Cerebellar nuclear complex (tissue), 1 donor: ENCODE results near the gene SGK2.

Experiments
- DNase-seq, 2 experiments: peaks; one replicate each; lab custom pipeline; 2025; lab: John Stamatoyannopoulos, UW

SGK2 gene

DNA sequence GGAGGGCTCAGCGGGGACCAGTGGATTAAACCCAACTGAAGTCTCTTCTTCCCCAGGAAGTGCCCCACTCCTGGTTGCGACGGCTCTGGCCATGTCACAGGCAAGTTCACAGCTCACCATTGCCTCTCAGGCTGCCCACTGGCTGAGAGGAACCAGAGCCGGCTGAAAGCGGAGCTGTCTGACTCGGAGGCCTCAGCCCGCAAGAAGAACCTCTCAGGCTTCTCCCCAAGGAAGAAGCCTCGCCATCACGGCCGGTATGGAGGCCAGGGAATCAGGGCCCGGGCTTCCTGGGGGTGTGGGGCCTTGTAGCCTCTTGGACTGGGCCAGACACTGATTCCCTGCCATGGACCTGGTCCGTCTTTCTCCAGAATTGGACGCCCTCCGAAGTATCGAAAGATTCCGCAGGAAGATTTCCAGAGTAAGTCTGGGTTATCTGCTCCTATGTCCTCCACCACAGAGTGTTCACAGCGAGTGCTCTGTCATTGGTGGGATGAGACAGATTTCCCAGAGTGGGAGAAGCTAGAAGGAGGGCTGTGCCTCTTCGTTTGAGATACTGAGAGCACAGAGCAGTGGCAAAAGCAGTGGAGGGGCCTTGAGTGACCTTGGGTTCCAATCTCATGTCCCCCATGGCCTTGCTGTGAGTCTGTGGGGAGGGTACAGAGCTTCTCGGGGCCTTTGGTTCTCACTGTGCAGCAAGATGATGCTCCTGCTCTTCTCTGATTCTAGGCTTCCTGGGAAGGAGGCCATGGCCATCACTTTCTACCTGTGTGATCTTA is 22.6 kb upstream of the SGK2 start:
- no peak for DNase-seq

DNA sequence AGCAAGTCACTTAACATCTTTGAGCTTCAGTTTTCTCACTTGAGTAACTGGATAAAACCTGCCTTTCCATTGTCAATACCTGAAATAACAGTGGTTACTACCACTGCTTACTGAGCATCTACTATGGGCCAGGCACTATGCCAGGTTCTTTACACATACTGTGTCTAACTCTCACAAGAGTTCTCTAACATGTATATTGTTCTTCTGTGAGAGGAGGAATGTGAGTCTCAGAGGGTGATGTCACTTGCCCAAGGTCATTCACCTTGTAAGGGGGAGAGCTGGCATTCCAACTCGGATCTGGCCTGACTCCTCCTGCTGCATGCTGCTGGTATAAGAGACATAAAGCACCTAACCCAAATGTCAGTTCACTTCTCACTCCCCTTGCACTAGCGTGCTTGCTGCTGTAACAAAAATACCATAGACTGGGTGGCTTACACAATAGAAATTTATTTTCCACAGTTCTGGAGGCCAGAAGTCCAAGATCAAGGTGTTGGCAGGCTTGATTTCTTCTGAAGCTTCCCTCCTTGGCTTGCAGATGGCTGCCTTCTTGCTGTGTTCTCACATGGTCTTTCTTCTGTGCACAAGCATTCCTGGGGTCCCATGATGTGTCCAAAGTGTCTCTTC is 21.9 kb upstream of the SGK2 start:
- no peak for DNase-seq

DNA sequence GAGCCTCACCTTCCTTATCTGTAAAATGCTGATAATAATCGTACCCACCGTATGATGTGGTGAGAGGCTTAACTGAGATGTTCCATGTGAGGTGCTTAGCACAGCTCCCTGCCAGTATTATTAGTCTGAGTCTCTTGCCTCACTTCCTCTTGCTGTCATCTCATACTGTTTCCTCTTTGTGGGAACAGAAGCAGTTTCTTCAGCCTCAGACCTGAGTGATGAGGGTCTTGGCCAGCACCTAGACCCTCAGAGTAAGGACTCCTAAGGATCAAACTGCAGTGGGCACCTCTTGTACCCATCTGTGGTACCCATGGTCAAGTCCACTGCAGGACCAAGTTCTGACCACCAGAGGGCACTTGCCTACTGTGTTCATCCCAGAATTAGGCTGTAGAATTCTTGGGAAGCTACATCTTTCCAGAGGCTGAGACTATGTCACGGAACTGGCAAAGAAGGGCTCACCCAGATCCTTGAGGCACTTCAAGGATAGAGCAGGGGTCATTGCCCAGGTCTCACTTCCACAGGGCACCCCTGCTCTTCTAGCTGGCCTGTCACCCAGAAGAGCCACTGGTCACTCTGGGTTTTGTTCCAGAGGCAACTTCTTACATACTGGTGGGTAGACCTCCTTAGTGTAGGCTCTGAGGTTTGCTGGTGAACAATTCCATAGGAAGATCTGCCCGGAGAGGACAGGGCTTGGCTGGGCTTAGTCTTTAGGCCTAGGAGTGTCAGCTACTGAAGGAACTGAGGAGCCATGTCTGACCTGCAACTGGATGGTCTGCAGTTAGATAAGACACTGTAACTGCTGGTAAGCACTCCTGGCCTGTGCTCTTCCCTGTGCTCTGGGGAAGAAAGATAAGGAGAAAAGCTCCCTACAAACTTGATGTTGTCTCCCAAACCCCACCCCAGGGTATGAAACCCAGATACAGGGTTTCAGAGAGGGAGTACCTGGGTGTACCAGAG is 20.6 kb upstream of the SGK2 start:
- peak; percentile 7 to 19 for DNase-seq

DNA sequence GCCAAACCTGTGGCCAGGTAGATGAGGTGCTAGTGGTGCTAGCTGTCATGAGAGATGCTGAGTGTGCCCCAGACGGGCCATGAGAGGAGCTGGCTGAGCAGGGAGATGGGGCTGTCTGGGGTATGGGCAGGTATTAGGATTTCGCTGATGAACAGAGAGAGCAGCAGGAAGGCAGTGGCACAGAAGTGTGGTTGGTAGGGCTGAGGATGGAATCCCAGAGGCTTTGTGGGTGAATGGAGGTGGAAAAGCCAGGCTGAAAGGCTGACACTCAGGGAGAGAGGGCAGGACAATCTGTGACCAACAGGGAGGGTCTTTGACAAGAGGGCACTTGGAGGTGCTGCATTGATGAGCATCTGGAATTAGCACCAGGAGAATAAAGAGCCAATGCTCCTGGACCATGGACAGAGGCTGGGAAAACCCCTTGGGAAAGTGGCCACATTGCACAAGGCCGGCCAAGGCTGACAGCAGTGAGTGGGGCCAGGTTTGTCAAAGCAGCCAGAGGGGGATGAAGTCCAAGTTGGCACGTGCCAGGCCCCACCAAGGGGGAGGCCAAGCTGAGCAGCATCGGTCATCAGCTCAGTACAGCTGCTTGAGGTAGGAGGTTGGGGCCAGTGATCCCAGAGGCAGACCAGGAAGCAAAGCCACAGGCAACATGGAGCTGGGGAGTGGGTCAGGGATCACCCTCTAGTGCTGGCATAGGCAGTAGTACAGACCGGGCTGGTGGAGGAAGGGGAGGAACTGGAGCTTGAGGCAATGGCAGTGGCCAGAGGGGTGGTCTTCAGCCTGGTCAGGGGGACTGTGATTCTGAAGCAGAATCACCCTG is 19.7 kb upstream of the SGK2 start:
- no peak for DNase-seq

DNA sequence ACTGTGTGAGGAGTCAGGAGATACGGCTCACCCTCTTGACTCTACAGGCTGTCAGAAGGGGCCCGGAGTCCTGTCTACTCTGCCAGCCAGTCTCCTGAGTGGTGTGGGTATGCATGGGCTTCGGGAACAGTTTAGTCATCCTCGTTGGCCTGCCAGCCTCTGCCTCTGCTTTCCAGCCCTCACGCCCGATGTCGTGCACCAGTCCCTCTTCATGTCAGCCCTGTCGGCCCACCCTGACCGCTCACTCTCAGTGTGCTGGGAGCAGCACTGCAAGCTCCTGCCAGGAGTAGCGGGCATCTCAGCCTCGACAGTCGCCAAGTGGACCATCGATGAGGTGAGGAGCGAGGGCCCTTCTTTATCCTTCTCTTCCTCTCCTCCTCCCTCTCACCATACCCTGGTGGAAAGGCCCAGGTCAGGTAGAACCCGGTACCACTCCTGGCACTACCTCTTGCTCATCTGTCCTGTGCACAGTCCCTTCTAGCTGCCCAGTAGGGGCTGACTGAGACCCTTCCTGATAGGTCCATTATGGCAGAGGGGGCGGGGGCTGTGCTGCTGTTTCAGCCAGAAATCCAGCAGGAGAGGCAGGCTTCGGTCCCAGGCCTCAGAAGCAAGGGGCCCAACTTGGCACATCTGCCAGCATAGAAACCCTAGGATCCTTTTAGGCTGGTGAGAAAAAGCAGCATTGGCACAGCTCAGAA is 18.7 kb upstream of the SGK2 start:
- no peak for DNase-seq

DNA sequence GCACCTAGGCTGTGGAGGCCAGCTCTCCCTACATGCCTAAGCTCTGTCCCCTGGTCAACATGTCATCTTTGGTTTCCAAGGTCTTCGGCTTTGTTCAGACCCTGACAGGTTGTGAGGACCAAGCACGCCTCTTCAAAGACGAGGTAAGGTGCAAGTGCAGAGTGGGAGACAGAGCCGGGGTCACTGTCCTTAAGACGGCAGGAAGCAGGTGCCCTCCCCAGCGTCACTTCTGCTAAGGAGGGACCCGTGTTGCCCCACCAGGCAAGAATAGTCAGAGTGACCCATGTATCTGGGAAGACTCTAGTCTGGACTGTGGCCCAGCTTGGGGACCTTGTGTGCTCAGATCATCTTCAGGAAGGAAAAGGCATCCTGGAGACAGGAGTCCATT is 18.2 kb upstream of the SGK2 start:
- DNase-seq = no peak

DNA sequence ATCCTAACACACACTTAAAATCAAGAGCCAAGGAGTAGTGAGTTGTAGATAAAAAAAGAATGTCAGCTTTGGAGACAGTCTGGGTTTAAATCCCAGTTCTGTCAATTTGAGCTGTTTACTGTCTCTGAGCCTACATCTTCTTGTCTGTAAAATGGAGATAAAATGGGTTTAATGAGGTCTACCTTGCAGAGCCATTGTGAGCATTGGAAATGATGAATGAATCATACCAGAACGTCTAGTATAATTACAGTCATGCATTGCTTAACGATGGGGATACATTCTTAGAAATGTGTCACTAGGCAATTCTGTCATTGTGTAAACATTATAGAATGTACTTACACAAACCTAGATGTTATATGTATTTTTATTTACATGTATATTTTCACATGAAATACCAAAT is 17.6 kb upstream of the SGK2 start:
- DNase-seq = no peak

DNA sequence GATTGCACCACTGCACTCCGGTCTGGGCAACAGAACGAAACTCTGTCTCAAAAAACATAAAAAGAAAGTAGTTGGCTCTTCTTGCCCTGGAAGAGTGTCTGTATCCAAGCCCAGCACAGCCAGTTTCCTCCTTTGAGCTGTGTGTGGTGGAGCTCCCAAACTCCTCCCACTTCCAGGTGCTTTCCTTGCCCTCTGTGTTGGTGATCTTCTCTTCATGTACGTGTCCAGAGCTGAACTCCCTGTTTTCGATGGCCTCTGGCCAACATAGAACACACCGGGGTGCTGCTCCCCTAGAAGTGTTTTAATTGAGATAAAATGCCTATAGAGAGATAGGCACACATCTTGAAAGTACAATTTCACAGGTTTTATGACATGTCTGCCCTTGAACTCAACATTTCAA is 16.7 kb upstream of the SGK2 start:
- DNase-seq = no peak

DNA sequence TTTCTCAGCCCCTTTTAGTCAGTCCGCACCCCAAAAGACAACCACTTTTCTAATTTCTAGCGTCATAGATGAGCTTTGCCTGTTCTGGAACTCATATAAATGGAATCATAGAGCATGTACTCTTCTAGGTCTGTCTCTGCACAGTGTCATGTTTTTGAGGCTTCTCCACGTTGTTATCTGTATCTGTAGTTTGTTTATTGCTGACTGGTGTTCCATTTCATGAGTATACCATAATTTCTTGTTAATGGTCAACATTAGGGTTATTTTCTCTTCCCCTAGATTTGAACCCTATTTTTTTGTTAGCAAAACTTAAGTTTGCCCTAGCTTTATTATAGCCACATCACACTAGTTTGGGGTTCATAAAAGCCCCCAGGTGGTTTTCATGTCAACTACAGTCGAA is 16.2 kb upstream of the SGK2 start:
- no peak for DNase-seq

DNA sequence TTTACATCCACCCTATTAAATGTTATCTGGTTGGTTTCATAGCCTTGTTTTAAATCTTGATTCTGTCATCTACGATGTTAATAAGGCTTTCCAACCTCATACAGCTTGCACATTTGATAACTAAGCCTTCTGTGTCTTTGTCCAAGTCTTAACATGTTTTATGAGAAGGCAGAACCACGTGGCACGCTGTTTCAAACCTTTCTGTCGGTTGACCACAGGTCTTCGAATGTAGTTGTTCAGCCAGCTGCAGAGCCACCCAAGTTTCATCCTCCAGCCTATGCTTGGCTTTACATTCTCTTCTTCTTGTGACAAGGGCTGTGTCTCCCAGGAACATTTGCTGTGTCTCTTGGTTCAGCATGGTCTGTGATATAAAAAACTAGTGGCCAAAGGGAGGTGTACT is 15.7 kb upstream of the SGK2 start:
- no peak for DNase-seq

DNA sequence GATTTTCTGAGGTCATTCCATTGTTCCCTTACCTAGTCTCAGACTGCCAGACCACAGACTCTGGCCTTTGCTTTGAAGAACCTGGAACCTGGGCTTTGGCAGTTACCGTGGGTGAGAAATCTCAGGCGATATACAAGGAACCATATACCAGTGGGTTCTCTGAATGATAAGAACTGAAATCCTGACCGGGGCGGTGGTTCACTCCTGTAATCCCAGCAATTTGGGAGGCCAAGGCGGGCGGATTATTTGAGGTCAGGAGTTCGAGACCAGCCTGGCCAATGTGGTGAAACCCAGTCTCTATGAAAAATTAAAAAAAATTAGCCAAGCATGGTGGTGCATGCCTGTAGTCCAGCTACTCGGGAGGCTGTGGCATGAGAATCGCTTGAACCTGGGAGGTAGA is 14.3 kb upstream of the SGK2 start:
- no peak for DNase-seq

DNA sequence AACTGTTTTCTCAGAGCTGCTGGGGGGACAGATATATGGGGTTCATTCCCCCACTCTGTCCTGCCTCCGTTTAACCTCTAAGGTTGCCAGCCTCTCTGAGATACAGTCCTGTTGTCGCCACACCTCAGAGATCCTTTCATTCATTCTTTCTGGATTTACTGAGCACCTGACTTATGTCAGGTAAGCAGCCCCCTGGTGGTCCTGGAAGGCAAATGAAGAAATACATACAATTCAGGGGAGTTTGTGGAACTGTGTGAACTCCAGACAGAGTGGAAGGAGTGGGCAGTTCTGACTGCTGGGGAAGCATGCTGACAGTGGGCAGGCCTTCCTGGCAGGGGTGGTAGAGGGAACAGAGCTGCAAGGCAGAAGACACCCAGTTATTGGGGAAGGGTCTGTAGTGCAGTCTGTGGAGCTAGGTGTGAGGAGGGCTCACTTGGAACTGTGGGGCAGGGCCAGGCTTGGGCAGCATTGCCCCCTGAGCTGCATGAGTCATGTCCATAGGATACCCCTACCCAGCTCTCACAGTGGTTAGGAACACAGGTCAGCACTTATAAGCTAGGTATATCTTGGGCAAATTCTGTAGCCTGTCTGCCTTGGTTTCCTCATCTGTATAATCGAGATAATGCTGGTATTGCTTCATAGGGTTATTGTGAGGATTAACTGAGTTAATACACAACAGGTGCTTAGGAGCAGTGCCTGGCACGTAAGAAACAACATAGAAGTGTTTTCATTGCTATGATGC is 12.8 kb upstream of the SGK2 start:
- DNase-seq = no peak

DNA sequence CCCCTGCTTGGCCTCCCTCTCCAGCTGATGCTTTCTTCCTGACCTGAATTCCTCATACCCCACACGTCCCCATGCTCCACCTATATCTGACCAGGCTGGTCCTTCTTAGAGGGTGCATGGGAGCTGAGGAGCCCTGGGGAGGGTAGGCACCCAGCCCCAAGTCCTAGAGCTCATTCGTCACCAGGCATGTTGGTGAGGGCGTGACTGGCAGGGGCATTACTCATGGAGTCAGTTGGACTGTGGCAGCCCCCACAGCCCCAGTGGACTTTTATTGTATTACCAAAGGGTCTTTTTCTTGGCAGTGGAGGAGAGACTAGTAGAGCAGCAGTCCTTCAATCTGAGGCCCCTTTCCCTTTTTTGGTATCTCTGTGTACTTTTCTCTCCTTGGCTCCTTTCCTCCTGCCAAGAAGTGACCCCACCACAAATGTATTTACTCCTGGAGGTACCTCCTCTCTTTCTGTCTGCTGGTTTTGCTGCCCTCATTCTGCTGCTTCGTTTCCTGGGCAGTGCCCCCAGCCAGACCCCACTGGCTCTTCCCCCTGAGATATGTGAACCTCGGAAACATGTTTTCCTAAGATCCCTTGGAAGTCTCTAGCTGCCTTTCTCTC is 10.4 kb upstream of the SGK2 start:
- DNase-seq = no peak

DNA sequence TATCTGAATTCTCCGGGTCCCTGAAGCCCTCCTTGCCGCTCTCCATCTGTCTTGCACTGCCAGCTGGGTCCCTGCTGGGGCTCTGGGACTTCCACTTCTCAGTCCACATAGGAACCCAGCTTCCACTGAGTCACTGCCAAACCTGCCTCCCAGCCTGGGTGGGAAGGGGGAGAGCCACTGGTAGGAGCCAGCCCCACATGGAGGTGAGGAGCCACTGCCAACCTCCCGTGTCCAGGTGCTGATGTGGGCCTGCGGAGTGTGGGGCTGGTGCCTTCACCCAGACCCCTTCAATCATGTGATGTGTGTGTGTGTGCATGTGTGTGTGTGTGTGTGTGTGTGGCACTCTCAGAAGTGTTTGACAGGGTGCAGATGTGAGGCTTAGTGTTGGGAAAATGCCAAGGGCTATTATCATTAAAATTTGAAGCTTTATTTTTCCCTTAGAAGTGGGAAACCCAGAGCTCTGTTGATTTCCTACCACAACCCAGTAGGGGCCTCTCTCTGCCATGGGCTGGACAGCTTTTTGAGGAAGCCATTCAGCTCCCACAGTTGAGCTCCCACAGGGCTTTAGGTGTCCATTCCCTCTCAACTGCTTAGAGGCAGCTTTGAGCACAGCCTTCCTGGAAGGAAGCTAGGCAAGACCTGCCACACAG is 9.3 kb upstream of the SGK2 start:
- DNase-seq = no peak

DNA sequence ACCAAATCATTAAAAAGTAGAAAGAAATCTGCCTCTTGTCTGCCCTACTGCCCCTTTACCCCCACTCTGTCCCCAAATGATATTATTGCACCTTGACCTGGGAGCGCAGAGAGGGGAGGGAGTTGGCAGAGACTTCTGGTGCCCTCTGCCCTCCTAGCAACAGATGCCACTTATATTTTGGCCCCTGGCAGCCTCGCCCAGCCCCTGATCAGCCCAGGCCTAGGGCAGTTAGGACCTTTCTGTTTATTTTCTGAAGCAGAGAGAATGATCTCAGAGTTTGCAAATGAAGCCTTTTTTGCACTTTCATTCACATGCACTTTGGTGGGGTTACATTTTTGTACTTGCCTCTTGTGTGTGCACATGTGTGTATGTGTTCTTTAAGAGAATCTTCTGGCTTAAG is 8.4 kb upstream of the SGK2 start:
- no peak for DNase-seq

DNA sequence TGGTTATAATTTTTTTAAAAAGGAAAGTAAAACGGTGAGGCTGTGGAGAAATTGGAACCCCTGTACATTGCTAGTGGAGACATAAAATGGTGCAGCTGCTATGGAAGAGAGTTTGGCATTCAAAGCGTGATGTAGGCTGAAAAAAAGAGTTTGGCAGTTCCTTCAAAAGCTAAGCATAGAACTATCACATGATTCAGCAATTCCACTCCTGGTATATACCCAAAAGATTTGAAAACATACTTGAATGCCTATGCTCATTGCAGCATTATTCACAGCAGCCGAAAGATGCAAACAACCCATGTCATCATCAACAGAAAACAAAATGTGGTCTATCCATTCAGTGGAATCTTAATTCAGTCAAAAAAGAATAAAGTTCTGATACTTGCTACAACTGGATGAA is 4.5 kb upstream of the SGK2 start:
- DNase-seq = no peak

DNA sequence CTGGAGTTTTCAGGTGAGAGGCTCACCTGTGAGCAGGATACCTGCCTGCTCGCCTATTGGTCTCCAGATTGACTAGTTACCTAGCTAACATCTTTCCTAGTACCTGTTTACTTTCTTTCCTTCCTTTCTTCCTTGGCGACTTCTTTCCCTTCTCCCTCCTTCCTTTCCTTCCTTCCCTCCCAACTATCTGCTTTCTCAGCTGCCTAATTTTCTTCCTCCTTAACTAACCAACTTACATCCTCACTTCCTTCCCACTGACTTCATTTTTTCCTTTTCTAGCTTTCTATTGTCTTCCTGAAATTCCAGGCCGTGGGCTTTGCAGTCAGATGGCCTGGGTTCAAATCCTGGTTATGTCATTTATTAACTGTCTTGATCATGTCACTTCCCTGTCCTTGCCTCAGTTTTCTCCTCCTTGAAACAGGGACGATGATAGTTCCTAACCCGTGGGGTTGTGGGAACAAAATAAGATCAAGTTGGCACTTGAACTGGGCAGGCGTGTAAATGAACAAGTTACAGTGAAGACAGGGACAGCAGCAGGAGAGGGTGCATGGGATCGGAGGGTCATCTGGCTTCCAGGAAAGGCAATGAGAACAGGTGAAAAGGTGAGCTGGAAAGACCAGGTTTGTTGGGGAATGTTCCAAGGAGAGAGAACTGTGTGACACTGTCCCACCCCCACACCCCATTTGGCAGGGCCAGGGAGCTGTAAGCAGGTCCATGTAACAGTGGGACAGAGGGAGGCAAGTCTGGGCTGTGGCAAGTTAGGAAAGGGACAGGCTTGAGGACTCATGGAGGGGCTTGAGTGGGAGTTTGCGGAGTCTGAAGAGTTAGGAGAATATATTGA is 540 bp downstream of the SGK2 start:
- DNase-seq = no peak

DNA sequence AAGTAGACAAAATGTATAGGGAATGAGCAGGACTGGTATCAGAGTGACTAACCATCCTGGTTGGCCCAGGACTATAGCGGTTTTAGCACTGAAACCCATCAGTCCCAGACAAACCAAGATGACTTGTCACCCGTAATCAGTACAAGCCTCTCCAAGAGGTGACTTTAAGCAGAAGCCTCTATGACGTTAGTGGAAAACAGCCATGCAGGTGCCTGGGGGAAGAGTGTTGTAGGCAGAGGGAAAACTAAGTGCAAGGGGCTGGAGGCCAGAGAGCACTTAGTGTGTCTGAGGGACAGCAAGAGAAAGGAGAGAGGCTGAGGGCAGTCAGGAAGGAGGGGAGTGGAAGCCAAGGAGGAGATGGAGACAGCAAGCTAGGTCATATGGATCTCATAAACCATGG is 2.1 kb downstream of the SGK2 start:
- no peak for DNase-seq

DNA sequence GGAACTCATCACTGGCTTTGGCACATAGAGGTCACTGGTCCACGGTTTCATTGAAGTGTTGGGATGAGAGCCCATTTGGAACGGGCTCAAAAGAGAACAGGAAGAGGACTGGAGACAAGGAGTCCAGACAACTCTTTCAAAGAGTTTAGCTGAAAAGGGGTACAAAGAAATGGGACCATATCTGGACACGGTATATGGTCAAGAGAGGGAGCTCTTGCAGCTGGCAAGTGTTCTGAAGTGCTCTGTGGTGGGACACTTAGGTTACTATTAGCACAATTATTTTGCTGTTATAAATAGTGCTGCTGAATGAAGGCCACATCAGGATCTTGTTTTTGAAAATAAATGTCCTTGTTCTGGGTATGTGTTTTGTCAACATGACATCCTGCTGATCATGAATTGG is 4.6 kb downstream of the SGK2 start:
- no peak for DNase-seq
